Myocyte (in vitro differentiated cells): Measurements from ENCODE around the gene OMG. TPM values are rescaled to one million over a fixed set of nuclear protein-coding genes. Genes with fewer than 3 reads are reported as not detected.
"Not testable (repeated sequence)": the region's sequence is repeated elsewhere in the genome, so short reads cannot be mapped to it uniquely, and the experiment has no call there.

ENCODE experiments used
- DNase-seq: peaks from one replicate; pipeline ENCODE4 v3.0.0-alpha.2; 2012; ENCODE audit warnings: low read depth
- total RNA-seq: library from RNA; depleted of rRNA; stranded (reverse); fragments of >200 nt; gene quantifications from 2 replicates; pipeline ENCODE4 v1.2.3, GENCODE V29; 2014

The OMG gene
- total RNA-seq, 1 donor from 2014 or later = 0.27 TPM

DNA sequence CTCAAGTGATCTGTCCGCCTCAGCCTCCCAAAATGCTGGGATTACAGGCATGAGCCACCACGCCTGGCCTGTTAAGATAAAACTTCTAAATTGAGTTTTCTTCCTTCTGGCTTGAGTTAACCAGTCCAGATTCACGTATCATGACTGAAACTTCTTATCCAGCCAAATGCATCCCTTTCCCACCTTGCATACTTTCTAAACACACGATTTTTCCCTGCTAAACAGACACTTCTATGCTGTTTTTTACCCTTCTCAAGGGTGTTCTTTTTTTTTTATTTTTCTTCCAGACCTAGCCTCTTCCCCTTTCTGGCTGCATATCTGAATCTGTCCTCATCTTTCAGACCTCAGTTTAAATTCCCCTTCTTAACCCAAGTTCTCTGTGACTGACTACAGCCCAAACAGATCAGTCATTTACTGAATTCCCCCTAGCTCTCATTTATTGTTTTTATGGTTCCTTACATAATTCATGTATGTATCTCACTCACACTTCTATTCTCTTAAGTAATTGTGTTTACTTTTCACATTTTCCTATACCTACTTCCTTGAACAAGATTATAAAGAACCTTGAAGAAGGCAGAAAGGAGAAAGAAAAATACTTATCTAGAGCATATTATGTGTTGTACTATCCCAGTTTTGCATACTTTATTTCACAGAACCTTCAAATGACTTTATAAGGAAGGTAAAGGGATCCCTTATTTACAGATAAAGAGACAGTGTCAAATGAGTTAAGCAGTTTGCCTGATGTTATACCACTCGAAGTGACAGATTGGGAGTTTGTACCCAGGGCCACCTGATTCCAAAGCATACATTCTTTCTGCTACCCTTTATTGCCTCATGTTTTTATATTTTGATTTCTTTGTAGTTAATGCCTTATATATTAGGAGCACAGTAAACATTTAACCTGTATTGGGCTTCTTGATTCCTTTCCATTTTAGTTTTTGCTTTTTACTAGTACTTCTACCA lies 11.6 kb upstream of the OMG start:
- DNase-seq = no peak

DNA sequence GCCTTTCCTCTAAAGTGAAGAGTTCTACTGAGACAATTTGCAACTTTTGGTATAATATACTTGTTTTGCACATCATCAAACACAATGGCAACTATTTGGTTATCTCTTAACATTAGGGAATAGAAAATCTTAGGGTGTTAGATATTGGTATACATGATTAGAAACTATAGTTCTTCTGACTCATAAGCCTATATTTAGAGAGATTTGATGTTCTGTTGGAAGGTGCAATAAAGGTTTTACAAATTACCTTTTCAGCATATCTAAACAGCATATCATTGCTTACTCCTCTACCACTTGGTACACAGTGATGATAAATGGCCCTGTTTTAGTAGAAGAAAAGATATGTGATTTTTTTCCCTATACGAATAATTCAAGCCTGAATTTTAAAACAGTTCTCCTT lies 10.6 kb upstream of the OMG start:
- no peak for DNase-seq

DNA sequence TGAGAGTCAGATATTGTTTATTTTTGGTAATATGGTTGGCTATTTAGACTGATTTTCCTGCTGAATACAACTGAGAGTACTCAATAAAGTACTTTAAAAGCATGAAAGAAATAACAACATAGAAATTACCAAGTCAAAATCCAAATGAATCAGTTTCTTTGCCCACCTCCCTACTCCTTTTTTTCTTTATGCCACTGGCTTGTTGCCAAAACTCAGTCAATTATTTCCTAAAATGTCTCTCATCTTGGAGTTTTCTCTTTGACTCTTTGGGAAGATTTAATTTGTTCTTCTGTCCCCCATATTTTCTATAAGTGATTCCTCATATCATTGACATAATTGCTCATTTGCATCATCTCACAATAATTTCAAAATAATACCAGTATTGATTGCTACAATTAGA lies 2.6 kb upstream of the OMG start:
- DNase-seq = no peak

DNA sequence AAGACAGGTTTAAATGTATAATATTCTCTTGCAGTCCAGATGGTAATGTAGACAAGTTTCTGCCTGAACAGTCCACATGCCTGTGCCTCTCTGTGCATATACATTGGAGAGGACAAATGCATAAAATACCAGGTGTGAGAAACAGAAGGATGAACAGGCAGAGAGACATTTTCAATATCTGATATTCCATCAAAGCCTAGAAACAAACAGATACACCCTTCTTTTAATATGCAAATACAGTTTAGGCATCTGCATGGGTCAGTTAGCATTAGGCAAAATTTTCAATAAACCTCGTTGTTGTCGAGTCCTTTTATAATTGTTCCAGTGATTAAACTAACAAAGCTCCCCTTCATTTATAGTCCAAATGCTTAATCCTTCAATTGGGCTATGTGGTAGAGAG lies 897 bp downstream of the OMG start:
- DNase-seq = no peak

DNA sequence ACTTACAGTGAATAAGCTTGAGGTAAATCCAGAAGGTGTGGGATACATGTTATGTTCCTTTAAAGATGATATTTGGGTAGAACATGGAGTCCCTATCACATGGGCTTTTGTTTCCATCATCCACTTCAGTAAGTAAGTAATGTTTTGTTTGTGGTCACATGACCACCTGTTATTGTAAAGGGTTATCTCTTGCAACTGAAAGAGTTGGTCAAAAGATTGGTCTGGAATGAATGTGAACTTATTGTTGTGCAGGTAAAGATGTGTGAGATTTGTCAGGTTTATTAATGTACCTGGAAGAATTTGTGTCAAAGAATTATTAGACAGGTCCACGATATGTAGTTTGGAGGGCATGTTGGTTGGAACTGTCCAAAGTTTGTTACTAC lies 1.6 kb downstream of the OMG start:
- no peak for DNase-seq

DNA sequence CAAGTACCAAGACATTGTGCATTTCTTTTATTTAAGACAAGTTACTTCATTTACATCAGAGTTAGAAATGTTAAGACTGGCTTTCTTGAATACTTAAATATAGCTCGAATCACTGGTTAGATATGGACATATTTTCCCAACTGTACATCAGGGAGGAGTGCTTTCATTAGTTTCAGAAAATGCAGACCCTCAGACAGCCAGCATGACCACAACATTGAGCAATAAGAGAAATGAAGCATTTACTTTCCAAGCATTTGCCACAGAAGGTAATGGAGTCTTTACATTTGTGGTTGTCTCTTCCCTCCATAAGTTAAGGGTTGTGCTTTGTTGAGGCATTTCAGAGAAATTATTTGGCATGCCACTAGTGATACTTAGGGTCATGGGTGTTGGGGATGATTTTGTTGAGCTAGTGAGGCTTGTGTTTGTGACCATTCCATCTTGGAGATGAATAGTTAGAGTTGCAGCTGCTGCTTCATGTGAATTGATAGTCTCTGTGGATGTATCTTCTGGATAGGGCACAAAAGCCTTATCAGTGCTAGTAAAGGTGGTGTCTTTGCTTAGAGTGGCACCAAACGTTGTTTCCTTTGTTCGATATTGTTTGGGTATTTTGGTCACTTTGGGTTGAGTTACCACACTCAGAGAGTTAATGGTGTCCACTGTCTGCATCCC lies 2.1 kb downstream of the OMG start:
- no peak for DNase-seq

DNA sequence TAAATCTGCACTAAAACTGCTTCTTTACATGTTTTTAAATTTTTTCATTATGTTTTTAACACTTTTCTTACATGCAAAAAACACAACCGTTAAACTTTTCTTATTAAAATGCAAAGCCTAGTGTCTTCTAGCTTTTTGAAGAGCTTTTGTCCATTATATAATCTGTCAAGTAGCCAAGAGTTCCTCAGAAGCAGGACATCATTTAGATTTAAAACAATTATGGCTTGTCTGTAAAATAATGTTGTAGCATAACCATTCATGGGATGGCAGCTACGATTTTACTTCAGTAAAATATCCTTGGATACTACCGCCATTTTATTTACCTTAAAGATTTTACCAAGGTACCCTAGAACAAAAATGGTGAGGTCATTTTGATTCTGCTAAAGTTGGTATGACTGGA lies 2.8 kb downstream of the OMG start:
- no peak for DNase-seq

DNA sequence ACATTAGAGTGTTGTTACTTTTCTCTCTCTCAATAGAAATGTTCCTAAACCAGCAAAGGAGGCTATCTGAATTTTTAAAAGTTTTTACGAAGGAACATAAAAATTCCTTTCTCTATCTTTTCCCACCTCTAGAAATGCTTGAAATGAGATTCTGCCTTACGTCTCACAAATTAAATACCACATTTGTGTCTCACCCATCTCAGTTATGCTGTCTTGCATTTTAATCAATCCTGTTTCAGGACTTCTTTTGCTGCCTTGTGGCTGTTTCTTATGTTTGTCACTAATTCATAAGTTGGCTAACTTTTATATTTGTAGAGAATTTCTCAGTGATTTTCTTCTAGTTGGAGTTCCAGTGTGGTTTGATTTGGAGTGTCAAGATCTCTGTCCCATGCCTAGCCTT lies 3.5 kb downstream of the OMG start:
- DNase-seq = no peak

DNA sequence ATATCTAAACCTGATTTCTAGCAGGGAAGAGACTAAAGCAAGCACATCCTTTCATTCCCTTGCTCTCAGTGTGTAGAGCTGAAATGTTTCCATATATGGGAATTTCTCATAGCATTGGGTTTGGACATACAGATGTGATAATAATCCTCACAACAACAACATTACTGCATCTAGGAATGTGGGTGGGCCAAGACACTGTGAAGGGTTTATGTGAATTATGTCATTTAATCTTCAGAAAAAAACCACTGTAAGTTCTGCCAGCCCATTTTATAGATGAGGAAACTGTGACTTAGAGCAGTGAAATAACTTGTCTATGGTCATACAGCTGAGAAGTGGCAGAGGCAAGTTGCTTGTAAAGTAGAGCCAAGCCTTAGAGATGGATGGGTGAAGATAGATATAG lies 5.2 kb downstream of the OMG start:
- DNase-seq = no peak

DNA sequence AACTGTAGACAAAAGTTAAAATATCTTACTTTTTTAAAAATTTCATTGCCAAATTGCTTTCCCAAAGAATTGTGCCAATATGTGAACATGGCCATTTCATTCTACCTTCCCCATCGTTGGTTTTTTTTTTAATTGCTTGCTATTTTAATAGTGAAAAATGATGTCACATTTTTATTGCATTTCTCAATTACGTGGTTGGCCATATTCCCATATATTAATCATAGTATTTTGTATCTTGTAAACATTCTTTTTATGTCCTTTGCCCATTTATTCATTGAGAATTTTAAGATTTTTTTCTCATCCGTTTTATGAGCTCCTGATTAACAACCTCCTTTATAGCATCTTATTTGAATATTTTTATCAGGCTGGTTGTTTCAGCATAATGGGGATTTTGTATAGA lies 7.2 kb downstream of the OMG start:
- no peak for DNase-seq

DNA sequence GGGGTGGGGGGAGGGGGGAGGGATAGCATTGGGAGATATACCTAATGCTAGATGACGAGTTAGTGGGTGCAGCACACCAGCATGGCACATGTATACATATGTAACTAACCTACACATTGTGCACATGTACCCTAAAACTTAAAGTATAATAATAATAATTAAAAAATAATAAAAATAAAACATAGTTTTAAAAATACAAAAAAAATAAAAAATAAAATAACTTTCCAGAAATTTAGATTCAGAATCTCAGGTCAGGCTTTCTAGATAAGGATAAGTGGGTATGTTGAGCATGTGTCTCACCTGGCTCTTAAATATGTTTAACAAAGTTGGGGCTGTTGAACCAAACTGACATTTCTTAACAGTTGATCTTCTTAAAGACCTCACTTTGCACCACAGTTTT lies 9.1 kb downstream of the OMG start:
- not testable (repeated sequence) for DNase-seq

DNA sequence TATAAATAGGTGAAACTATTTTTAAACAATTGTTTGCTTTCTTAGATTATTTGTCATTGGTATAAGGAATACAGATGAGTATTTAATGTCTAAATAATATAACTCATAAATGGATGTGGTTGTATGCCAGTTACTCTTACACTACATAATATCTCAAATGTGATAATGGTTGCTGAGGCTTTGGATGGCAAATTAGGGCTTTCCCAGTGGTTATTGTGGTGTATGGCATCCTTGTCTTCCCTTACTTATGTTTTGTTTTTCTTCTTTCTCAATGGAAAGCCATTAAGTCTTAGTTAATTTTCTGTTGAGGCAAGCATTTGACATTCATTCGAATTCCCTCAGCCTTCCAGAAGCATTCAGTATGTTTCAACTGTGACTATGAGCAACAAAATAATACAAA lies 10.5 kb downstream of the OMG start:
- no peak for DNase-seq

DNA sequence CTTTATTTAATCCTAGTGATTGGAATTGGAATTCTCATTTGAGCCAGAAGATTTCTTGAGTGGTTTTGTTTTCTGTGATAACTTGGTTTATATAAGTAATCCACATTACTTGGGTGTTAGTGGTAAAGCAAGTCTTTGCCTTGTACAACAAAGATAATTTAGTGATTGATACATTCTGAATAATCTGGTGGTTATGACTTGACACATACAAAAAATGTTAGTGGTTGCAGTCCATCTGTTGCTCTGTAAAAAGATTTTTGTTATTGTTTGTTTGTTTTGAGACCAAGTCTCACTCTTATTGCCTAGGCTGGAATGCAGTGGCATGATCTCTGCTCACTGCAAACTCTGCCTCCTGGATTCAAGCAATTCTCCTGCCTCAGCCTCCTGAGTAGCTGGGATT lies 13.2 kb downstream of the OMG start:
- no peak for DNase-seq

DNA sequence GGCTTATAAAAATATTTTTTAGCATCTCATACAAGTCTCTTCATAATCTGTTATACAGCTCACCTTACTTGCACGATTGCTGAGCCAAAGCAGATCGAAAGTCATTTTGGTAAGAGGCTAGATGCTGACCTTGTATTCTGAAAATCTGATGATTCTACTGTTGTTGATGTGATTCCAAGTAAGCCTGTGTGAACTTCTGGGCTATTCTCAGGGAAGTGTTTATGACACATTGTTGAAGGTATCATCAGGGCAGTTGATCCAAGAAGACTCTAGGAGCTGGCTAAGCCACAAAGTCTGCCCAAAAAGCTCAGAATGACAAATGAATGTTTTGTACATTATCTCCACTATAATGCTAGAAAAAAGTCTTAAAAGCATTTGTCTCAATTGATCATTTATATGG lies 16.0 kb downstream of the OMG start:
- no peak for DNase-seq

DNA sequence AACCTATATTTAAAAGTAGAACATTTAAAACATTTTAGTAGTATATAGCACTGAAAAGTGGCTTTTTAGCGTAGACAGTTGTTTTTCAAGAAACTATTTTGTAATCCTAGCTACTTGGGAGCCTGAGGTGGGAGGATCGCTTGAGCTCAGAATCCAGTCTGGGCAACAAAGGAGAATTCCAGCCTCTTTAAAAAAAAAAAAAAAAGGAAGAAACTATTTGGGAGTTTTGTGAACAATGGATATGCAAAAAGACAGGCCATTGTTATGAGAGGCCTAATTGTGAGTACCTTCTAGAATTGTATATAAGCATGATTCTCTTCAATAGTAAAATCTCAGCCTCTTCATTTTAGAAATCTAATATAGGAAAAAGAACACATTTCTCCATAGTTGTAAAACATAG lies 17.6 kb downstream of the OMG start:
- DNase-seq = no peak

DNA sequence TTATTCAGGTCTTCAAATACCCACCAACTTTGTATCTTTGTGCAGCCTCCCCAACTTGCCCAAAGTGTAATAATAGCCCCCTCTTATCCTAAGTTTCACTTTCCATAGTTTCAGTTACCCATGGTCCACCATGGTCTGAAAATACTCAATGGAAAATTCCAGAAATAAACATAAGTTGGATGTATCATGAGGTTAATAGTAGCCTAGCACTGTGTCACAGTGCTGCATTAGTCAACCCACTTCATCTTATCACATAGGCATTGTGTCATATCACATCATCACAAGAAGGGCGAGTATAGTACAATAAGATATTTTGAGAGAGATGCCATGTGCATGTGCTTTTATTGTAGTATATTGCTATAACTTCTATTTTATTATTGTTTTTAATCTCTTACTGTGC lies 21.9 kb downstream of the OMG start:
- DNase-seq = no peak

DNA sequence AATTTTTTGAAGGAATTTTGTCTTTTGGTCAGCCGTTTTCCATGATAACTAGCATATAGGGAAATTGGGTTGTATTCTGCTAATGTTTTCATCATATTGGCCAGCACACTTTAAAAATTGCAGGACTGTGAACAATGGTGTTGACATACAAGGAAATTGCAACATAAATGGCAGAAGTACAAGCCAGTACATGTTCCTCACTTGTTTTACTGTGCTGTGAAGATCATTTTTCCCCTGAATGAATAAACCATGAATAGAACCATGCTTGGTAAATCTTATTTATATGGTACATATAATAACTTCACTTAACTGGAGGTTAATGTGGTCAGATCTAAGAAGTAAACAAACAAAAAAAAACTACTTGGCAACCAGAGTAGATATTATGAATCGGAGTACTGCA lies 22.8 kb downstream of the OMG start:
- DNase-seq = no peak

DNA sequence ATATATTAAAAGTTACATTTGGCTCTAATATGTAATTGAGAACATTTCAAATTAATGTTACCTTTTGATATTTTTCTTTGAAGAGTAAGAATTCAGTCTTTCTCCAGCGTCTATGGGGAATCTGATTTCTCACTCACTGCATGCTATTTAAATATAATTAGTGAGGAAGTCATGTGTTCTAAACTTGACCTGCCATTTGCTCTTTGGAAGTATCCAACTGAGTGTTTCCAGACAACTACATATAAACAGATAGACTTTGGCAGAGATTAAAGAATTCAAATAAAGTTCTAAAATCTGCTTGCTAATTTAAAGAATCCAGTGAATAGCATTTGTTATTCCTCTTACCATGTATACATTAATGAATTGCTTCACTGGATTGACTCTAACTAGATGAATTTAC lies 23.5 kb downstream of the OMG start:
- DNase-seq = no peak

DNA sequence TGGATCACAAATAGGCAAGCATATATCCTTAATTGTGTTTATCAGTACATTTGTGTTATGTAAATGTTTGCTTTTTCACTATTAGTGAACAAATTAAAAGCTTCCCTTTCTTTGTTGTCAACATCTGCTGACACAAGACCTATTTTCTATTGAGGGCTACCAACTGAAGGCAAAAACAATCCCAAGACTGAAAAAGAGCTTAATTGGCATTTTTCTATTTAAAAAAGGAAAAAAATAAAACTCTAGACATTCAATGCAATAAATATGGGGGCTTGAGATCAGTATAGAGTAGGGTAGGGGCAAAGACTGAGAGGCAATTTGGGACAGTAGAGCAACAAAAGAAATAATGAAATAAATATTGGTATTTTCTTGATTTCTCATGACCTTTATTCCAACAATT lies 24.2 kb downstream of the OMG start:
- no peak for DNase-seq

DNA sequence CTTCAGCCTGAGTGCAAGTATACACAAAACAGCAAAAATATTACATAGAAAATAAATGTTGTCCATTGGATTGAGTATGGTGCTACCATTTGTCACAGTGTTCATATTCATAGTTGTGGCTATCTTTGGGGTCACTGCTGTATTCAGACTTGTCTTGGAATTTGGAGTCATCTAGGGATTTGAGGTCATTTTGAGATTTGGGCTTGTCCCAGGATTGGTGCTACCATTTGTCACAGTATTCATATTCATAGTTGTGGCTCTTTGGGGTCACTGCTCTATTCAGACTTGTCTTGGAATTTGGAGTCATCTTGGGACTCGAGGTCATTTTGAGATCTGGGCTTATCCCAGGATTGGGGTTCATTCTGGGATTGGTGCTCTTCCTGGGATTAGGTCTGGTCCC lies 24.8 kb downstream of the OMG start:
- peak; percentile 82 for DNase-seq

DNA sequence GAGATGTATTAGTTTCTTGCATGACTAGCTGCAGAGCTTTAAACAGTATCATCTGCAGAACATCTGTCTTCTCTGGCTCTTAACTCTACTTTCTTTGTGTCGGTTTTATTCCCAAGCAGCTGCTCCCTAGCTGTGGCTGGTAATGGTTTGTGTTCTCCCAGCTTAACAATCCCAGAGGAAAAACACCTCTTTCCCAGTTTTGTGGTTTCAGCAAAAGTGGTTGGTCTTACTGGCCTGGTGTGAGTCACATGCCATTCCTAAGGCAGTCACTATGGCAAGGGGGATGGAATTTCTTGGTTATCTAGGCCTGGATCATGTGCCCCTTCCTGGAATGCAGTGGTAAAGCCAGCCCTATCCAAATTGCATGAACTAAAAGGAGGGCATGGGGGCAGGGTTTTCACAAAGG lies 27.5 kb downstream of the OMG start:
- peak; percentile 100 for DNase-seq

DNA sequence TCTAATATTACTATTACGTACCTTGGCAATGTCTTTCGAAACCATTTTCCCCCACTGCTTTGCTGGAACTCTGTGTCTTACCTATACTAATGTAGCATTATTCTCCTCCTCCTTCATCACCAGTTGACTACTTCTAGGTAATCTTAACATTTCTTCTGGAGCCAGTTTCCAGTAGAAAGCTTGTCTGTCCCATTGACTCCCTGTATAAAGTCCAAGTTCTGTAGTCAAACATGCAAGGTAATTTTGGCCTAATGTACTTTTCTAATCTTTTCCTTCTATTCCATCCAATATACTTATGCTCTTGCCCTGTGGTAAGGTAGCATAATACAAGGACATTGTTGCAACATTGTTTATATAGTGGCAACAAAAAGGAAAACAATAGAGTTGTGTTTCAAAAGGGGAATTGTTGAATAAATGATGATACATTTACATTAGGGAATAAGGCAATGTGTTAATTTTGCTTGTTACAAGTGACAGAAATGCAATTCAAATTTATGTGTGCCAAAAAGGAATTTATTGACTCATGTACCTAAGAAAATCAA lies 27.9 kb downstream of the OMG start:
- no peak for DNase-seq

DNA sequence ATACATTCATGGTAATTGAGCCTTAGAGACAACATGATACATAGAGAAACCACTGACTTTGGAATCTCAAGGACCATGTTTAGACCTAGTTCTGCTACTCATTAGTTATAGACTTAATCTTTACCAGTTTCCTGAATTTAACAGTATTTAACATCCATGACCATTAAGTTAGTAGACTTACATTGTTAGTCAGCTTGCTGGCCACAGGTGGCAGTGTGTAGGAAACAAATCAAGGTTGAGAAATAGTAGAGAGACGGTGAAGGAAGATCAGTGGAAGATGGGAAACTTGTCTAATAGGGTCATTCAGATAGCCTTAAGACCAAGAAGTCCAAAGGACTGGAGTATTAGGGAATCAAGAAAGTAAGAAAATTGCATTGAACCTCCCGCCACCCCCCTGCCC lies 31.0 kb downstream of the OMG start:
- DNase-seq = no peak
